HepG2 (cell line): ENCODE data around the gene GHRL. TPM values are rescaled to one million over a fixed set of nuclear protein-coding genes. Genes with fewer than 3 reads are reported as not detected.
A peak's percentile ranks its signal among the peaks of the same experiment; 100 is the strongest.

Experiments used
- HDAC2 ChIP-seq: sonication (generic); formaldehyde crosslinking; IDR thresholded peaks from 2 replicates; pipeline ENCODE4 v1.4.0; 2020; ENCODE audit warnings: missing genetic modification reagents
- IRF2 ChIP-seq: IDR thresholded peaks from 2 replicates; pipeline ENCODE4 v1.6.1; 2018; ENCODE audit warnings: missing genetic modification reagents, missing compliant biosample characterization
- KAT8 ChIP-seq: IDR thresholded peaks from 2 replicates; pipeline ENCODE4 v1.6.1; 2016; ENCODE audit warnings: missing genetic modification reagents, missing compliant biosample characterization
- KLF12 ChIP-seq: sonication (generic); formaldehyde crosslinking; IDR thresholded peaks from 2 replicates; pipeline ENCODE4 v1.4.0; 2020; ENCODE audit warnings: missing genetic modification reagents, borderline replicate concordance
- NFKB2 ChIP-seq: sonication (generic); formaldehyde crosslinking; IDR thresholded peaks from 2 replicates; pipeline ENCODE4 v1.4.0; 2020; ENCODE audit warnings: missing genetic modification reagents, borderline replicate concordance
- RBM39 ChIP-seq: fragments of 200-400 bp; formaldehyde crosslinking; IDR thresholded peaks from one replicate; pipeline ENCODE4 v1.6.1; 2018; ENCODE audit warnings: antibody characterized with exemption, mild to moderate bottlenecking, low read depth, low read length; ENCODE audit not compliant: poor library complexity, severe bottlenecking
- SAFB2 ChIP-seq: sonication (generic); formaldehyde crosslinking; IDR thresholded peaks from 2 replicates; pipeline ENCODE4 v1.5.1; 2020; ENCODE audit warnings: missing genetic modification reagents, low read depth, mild to moderate bottlenecking, borderline replicate concordance
- SIN3A ChIP-seq: IDR thresholded peaks from 2 replicates; pipeline ENCODE4 v1.6.1; 2011; ENCODE audit warnings: low read depth, mild to moderate bottlenecking, control low read depth, low read length, borderline replicate concordance
- SMYD3 ChIP-seq: sonication (generic); formaldehyde crosslinking; IDR thresholded peaks from 2 replicates; pipeline ENCODE4 v1.8.1; 2023; ENCODE audit warnings: mild to moderate bottlenecking, missing genetic modification reagents
- TBL1XR1 ChIP-seq: fragments of 150-350 bp; IDR thresholded peaks from 2 replicates; pipeline ENCODE4 v1.6.1; 2014; ENCODE audit warnings: borderline replicate concordance, low read length; ENCODE audit not compliant: partially characterized antibody
- ZNF335 ChIP-seq: sonication (generic); formaldehyde crosslinking; IDR thresholded peaks from 2 replicates; pipeline ENCODE4 v1.4.0; 2020; ENCODE audit warnings: missing genetic modification reagents
- ZNF607 ChIP-seq: sonication (generic); formaldehyde crosslinking; IDR thresholded peaks from 2 replicates; pipeline ENCODE4 v1.5.1; 2020; ENCODE audit warnings: missing genetic modification reagents, mild to moderate bottlenecking, borderline replicate concordance
- ZNF772 ChIP-seq: sonication (generic); formaldehyde crosslinking; IDR thresholded peaks from 2 replicates; pipeline ENCODE4 v1.5.0; 2020; ENCODE audit warnings: mild to moderate bottlenecking, missing genetic modification reagents
- ZSCAN31 ChIP-seq: sonication (generic); formaldehyde crosslinking; IDR thresholded peaks from 2 replicates; pipeline ENCODE4 v1.5.0; 2020; ENCODE audit warnings: low read depth, mild to moderate bottlenecking, missing genetic modification reagents
- polyA plus RNA-seq, 8 experiments: library from polyadenylated mRNA; depleted of rRNA in 3 of 8; stranded (reverse) in 7 of 8; unstranded in 1 of 8; fragments of >200 nt; fragmentation: Illumina TruSeq in 4 of 8; extraction: Trizol in 4 of 8; gene quantifications; 2 replicates each; pipeline versions ENCODE4 v1.2.1 to v1.2.3, GENCODE V29; 2011 to 2016; ENCODE audit warnings: low read depth in 4 of 8, missing spikeins in 1 of 8, mixed read lengths in 1 of 8; ENCODE audit not compliant: insufficient read depth in 1 of 8
- total RNA-seq, 5 experiments: library from RNA; depleted of rRNA; stranded (reverse); fragments of >200 nt; fragmentation: Illumina TruSeq; extraction: Trizol; gene quantifications; 2 replicates each; pipeline ENCODE4 v1.2.3, GENCODE V29; 2016; ENCODE audit warnings: low read depth in 1 of 5
- TF ChIP-seq, protein P1 (sequence below), 2 experiments: sonication (generic) in 1 of 2; formaldehyde crosslinking in 1 of 2; IDR thresholded peaks; 2 replicates each; pipeline versions ENCODE4 v1.6.1 to v1.9.0; 2014 to 2022; ENCODE audit warnings: antibody characterized with exemption in 1 of 2, borderline replicate concordance in 1 of 2, inconsistent platforms in 1 of 2, low read depth in 1 of 2, missing genetic modification reagents in 1 of 2
- TF ChIP-seq, protein P2 (sequence below): sonication (generic); formaldehyde crosslinking; IDR thresholded peaks from 2 replicates; pipeline ENCODE4 v1.5.1; 2020; ENCODE audit warnings: mild to moderate bottlenecking, missing genetic modification reagents, borderline replicate concordance
- TF ChIP-seq, protein P3 (sequence below): fragments of 450-650 bp; IDR thresholded peaks from 2 replicates; pipeline ENCODE4 v1.6.1; 2017
- TF ChIP-seq, protein P4 (sequence below): sonication (generic); formaldehyde crosslinking; IDR thresholded peaks from 2 replicates; pipeline ENCODE4 v1.4.0; 2020; ENCODE audit warnings: missing genetic modification reagents

The GHRL gene
- total and polyA plus RNA-seq, 2 of the 13 experiments (the other 11 are each of a cell fraction or from before 2014, with no cell fraction given): 0.09 TPM; not detected in 1

DNA sequence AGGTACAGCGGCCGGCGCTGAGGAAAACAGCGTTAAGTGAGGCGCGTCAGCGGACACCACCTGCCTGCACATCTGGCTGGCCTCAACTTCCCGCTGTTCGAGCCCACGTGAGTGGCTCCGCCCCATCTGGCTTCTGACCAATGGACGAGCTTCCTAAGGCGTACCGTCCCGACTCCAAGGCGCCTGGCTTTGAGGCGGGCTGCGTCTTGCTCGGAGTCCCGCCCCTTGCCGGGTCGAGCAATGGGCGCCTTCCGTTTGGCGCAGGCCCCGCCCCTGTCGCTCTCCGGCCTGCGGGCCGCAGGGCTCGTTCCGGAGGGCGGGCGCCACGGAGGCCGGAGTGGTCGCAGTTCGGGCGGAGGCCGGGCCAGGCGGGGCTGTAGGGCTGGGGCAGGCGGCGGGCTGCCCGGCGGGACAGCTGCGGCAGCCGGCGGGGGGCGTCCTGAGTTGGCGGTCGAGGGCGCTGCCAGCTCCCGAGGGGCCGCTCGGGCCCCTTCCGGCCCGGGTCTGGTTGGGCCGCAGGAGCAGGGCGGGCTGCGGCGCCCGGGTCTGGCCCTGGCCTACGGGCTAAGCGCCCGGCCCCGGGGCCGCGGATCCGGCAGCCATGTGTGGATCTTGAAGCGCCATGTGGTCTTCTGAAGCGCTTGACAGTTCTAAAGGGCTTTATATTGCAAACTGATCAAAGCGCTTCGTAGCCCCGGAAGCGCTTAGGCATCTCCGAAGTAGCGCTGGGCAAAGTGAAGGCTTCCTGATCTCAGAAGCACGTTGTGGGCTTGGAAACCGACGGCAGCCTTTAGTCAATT, 44.4 kb downstream of the GHRL start, which contains the start of gene TATDN2 (continued):
- TF ChIP-seq, protein P1, sequence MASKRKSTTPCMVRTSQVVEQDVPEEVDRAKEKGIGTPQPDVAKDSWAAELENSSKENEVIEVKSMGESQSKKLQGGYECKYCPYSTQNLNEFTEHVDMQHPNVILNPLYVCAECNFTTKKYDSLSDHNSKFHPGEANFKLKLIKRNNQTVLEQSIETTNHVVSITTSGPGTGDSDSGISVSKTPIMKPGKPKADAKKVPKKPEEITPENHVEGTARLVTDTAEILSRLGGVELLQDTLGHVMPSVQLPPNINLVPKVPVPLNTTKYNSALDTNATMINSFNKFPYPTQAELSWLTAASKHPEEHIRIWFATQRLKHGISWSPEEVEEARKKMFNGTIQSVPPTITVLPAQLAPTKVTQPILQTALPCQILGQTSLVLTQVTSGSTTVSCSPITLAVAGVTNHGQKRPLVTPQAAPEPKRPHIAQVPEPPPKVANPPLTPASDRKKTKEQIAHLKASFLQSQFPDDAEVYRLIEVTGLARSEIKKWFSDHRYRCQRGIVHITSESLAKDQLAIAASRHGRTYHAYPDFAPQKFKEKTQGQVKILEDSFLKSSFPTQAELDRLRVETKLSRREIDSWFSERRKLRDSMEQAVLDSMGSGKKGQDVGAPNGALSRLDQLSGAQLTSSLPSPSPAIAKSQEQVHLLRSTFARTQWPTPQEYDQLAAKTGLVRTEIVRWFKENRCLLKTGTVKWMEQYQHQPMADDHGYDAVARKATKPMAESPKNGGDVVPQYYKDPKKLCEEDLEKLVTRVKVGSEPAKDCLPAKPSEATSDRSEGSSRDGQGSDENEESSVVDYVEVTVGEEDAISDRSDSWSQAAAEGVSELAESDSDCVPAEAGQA (IDR thresholded peaks at IDR 0.05; ENCODE audit: low read depth): no peak
- TF ChIP-seq, protein P1 (CRISPR knock-in tag; IDR thresholded peaks at IDR 0.05; ENCODE audit: borderline replicate concordance): 0 out of 2 replicates have a peak, but pooled peaks have one; percentile 80
- TF ChIP-seq ZNF772 (peak; percentile 44; the same call in 1 of the 2 replicates), KLF12 (CRISPR knock-in tag) (peak; percentile 83; the same call in 1 of the 2 replicates), SIN3A (peak; percentile 80; the same call in 1 of the 2 replicates), IRF2 (CRISPR knock-in tag) (no peak; the same call in 1 of the 2 replicates), NFKB2 (CRISPR knock-in tag) (peak; percentile 39; the same call in 1 of the 2 replicates), SAFB2 (CRISPR knock-in tag) (peak; percentile 75; the same call in 1 of the 2 replicates), ZSCAN31 (peak; percentile 91), HDAC2 (CRISPR knock-in tag) (peak; percentile 24; the same call in 1 of the 2 replicates), TBL1XR1 (no peak), RBM39 (peak; percentile 40), SMYD3 (CRISPR knock-in tag) (0 out of 2 replicates have a peak, but pooled peaks have one; percentile 49), KAT8 (peak; percentile 68), ZNF607 (CRISPR knock-in tag) (peak; percentile 94), ZNF335 (CRISPR knock-in tag) (peak; percentile 38; the same call in 1 of the 2 replicates)
- TF ChIP-seq, protein P2, sequence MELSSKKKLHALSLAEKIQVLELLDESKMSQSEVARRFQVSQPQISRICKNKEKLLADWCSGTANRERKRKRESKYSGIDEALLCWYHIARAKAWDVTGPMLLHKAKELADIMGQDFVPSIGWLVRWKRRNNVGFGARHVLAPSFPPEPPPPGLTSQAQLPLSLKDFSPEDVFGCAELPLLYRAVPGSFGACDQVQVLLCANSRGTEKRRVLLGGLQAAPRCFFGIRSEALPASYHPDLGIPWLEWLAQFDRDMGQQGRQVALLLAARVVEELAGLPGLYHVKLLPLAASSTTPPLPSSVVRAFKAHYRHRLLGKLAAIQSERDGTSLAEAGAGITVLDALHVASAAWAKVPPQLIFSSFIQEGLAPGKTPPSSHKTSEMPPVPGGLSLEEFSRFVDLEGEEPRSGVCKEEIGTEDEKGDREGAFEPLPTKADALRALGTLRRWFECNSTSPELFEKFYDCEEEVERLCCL (CRISPR knock-in tag): no peak
- TF ChIP-seq, protein P3, sequence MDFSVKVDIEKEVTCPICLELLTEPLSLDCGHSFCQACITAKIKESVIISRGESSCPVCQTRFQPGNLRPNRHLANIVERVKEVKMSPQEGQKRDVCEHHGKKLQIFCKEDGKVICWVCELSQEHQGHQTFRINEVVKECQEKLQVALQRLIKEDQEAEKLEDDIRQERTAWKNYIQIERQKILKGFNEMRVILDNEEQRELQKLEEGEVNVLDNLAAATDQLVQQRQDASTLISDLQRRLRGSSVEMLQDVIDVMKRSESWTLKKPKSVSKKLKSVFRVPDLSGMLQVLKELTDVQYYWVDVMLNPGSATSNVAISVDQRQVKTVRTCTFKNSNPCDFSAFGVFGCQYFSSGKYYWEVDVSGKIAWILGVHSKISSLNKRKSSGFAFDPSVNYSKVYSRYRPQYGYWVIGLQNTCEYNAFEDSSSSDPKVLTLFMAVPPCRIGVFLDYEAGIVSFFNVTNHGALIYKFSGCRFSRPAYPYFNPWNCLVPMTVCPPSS: no peak
- TF ChIP-seq, protein P4, sequence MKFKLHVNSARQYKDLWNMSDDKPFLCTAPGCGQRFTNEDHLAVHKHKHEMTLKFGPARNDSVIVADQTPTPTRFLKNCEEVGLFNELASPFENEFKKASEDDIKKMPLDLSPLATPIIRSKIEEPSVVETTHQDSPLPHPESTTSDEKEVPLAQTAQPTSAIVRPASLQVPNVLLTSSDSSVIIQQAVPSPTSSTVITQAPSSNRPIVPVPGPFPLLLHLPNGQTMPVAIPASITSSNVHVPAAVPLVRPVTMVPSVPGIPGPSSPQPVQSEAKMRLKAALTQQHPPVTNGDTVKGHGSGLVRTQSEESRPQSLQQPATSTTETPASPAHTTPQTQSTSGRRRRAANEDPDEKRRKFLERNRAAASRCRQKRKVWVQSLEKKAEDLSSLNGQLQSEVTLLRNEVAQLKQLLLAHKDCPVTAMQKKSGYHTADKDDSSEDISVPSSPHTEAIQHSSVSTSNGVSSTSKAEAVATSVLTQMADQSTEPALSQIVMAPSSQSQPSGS (CRISPR knock-in tag): 0 out of 2 replicates have a peak, but pooled peaks have one; percentile 19
